ENCODE results near the gene LOXHD1. TPM values are rescaled to one million over a fixed set of nuclear protein-coding genes. Genes with fewer than 3 reads are reported as not detected.

Gene LOXHD1
- polyA plus RNA-seq, 4 donors, result 0.12 to 0.27 (median 0.19) TPM; not detected in 1

GRCh38 chr18:46678041-46678440 is 21.0 kb upstream of the LOXHD1 start:
- no peak for FAIRE-seq

GRCh38 chr18:46677611-46678010 is 20.6 kb upstream of the LOXHD1 start:
- Histone ChIP-seq H3K27me3 (ENCODE audit: control insufficient read depth in 3 of 3, insufficient read depth in 3 of 3, low read length in 3 of 3) (peaks cover 0 to 2% (median 0%) of the 10 kb centered on the region in 3 donors), H3K4me1 (ENCODE audit: control insufficient read depth in 3 of 3, insufficient read depth in 2 of 3, low read depth in 1 of 3, low read length in 2 of 3) (no peaks in the 10 kb centered on the region), H3K36me3 (ENCODE audit: control insufficient read depth in 3 of 3, insufficient read depth in 2 of 3, low read depth in 1 of 3, low read length in 3 of 3) (no peaks in the 10 kb centered on the region), H3K9me3 (ENCODE audit: control insufficient read depth in 2 of 2, insufficient read depth in 1 of 2, low read depth in 1 of 2, low read length in 1 of 2) (no peaks in the 10 kb centered on the region), H3K4me3 (ENCODE audit: low read depth in 1 of 3, low read length in 3 of 3) (no peak overlapping the region), H3K27ac (ENCODE audit: low read depth in 1 of 3, low read length in 2 of 3) (no peak overlapping the region)
- FAIRE-seq (no peak), DNase-seq (no peak)
- WGBS, 3 donors, result 60 to 75% (median 66%) methylated on average over 2 of the region's 2 CpGs

More at GRCh38 chr18:46678041-46678440, 21.0 kb upstream of the LOXHD1 start:
- no peak for DNase-seq
- 44 to 58% (median 55%) methylated on average over 3 of the region's 3 CpGs for WGBS, 3 donors
- Histone ChIP-seq H3K4me1 (ENCODE audit: control insufficient read depth in 3 of 3, insufficient read depth in 2 of 3, low read depth in 1 of 3, low read length in 2 of 3) (no peaks in the 10 kb centered on the region), H3K4me3 (ENCODE audit: low read depth in 1 of 3, low read length in 3 of 3) (no peak overlapping the region), H3K9me3 (ENCODE audit: control insufficient read depth in 2 of 2, insufficient read depth in 1 of 2, low read depth in 1 of 2, low read length in 1 of 2) (no peaks in the 10 kb centered on the region), H3K36me3 (ENCODE audit: control insufficient read depth in 3 of 3, insufficient read depth in 2 of 3, low read depth in 1 of 3, low read length in 3 of 3) (no peaks in the 10 kb centered on the region), H3K27ac (ENCODE audit: low read depth in 1 of 3, low read length in 2 of 3) (no peak overlapping the region), H3K27me3 (ENCODE audit: control insufficient read depth in 3 of 3, insufficient read depth in 3 of 3, low read length in 3 of 3) (peaks cover 0 to 2% (median 0%) of the 10 kb centered on the region in 3 donors)

GRCh38 chr18:46676182-46676835 is 19.3 kb upstream of the LOXHD1 start:
- H3K36me3 ChIP-seq (ENCODE audit: control insufficient read depth in 3 of 3, insufficient read depth in 2 of 3, low read depth in 1 of 3, low read length in 3 of 3), result no peaks in the 10 kb centered on the region
- 64 to 69% (median 68%) methylated on average over 15 of the region's 15 CpGs for WGBS, 3 donors
- peaks cover 0 to 2% (median 0%) of the 10 kb centered on the region in 3 donors for H3K27me3 ChIP-seq (ENCODE audit: control insufficient read depth in 3 of 3, insufficient read depth in 3 of 3, low read length in 3 of 3)
- no peak for FAIRE-seq
- H3K27ac ChIP-seq (ENCODE audit: low read depth in 1 of 3, low read length in 2 of 3), result no peak overlapping the region
- DNase-seq, result no peak
- no peaks in the 10 kb centered on the region for H3K4me1 ChIP-seq (ENCODE audit: control insufficient read depth in 3 of 3, insufficient read depth in 2 of 3, low read depth in 1 of 3, low read length in 2 of 3)
- H3K4me3 ChIP-seq (ENCODE audit: low read depth in 1 of 3, low read length in 3 of 3), result no peak overlapping the region
- H3K9me3 ChIP-seq (ENCODE audit: control insufficient read depth in 2 of 2, insufficient read depth in 1 of 2, low read depth in 1 of 2, low read length in 1 of 2), result no peaks in the 10 kb centered on the region

GRCh38 chr18:46675112-46675511 is 18.1 kb upstream of the LOXHD1 start:
- Histone ChIP-seq H3K9me3 (ENCODE audit: control insufficient read depth in 2 of 2, insufficient read depth in 1 of 2, low read depth in 1 of 2, low read length in 1 of 2) (no peaks in the 10 kb centered on the region), H3K27ac (ENCODE audit: low read depth in 1 of 3, low read length in 2 of 3) (no peak overlapping the region), H3K4me3 (ENCODE audit: low read depth in 1 of 3, low read length in 3 of 3) (no peak overlapping the region), H3K36me3 (ENCODE audit: control insufficient read depth in 3 of 3, insufficient read depth in 2 of 3, low read depth in 1 of 3, low read length in 3 of 3) (no peaks in the 10 kb centered on the region), H3K4me1 (ENCODE audit: control insufficient read depth in 3 of 3, insufficient read depth in 2 of 3, low read depth in 1 of 3, low read length in 2 of 3) (no peaks in the 10 kb centered on the region), H3K27me3 (ENCODE audit: control insufficient read depth in 3 of 3, insufficient read depth in 3 of 3, low read length in 3 of 3) (peaks cover 0 to 2% (median 0%) of the 10 kb centered on the region in 3 donors)
- DNase-seq (no peak), FAIRE-seq (no peak)
- WGBS, 3 donors, result 19 to 52% (median 50%) methylated on average over 1 of the region's 1 CpG

GRCh38 chr18:46672062-46672970 is 15.3 kb upstream of the LOXHD1 start:
- Histone ChIP-seq H3K36me3 (ENCODE audit: control insufficient read depth in 3 of 3, insufficient read depth in 2 of 3, low read depth in 1 of 3, low read length in 3 of 3) (no peaks in the 10 kb centered on the region), H3K9me3 (ENCODE audit: control insufficient read depth in 2 of 2, insufficient read depth in 1 of 2, low read depth in 1 of 2, low read length in 1 of 2) (no peaks in the 10 kb centered on the region), H3K4me1 (ENCODE audit: control insufficient read depth in 3 of 3, insufficient read depth in 2 of 3, low read depth in 1 of 3, low read length in 2 of 3) (no peaks in the 10 kb centered on the region), H3K4me3 (ENCODE audit: low read depth in 1 of 3, low read length in 3 of 3) (no peak overlapping the region), H3K27me3 (ENCODE audit: control insufficient read depth in 3 of 3, insufficient read depth in 3 of 3, low read length in 3 of 3) (peaks cover 0 to 2% (median 0%) of the 10 kb centered on the region in 3 donors), H3K27ac (ENCODE audit: low read depth in 1 of 3, low read length in 2 of 3) (no peak overlapping the region)
- DNase-seq, result no peak
- WGBS, 3 donors, result 59 to 68% (median 67%) methylated on average over 6 of the region's 6 CpGs
- FAIRE-seq, result no peak

- no peak overlapping the region for H3K4me3 ChIP-seq (ENCODE audit: low read depth in 1 of 3, low read length in 3 of 3)
- H3K4me1 ChIP-seq (ENCODE audit: control insufficient read depth in 3 of 3, insufficient read depth in 2 of 3, low read depth in 1 of 3, low read length in 2 of 3), result no peaks in the 10 kb centered on the region
- DNase-seq (no peak), FAIRE-seq (no peak)
- no peaks in the 10 kb centered on the region for H3K9me3 ChIP-seq (ENCODE audit: control insufficient read depth in 2 of 2, insufficient read depth in 1 of 2, low read depth in 1 of 2, low read length in 1 of 2)
- H3K27me3 ChIP-seq (ENCODE audit: control insufficient read depth in 3 of 3, insufficient read depth in 3 of 3, low read length in 3 of 3), result no peaks in the 10 kb centered on the region
- no peaks in the 10 kb centered on the region for H3K36me3 ChIP-seq (ENCODE audit: control insufficient read depth in 3 of 3, insufficient read depth in 2 of 3, low read depth in 1 of 3, low read length in 3 of 3)
- no peak overlapping the region for H3K27ac ChIP-seq (ENCODE audit: low read depth in 1 of 3, low read length in 2 of 3)
- 64 to 83% (median 76%) methylated on average over 5 to 6 of the region's 6 CpGs for WGBS, 3 donors
These were observed 11.7 kb upstream of the LOXHD1 start for GRCh38 chr18:46668694-46669093.

GRCh38 chr18:46668135-46668534 is 11.1 kb upstream of the LOXHD1 start:
- Histone ChIP-seq H3K9me3 (ENCODE audit: control insufficient read depth in 2 of 2, insufficient read depth in 1 of 2, low read depth in 1 of 2, low read length in 1 of 2) (no peaks in the 10 kb centered on the region), H3K27ac (ENCODE audit: low read depth in 1 of 3, low read length in 2 of 3) (no peak overlapping the region), H3K4me1 (ENCODE audit: control insufficient read depth in 3 of 3, insufficient read depth in 2 of 3, low read depth in 1 of 3, low read length in 2 of 3) (no peaks in the 10 kb centered on the region), H3K4me3 (ENCODE audit: low read depth in 1 of 3, low read length in 3 of 3) (no peak overlapping the region), H3K36me3 (ENCODE audit: control insufficient read depth in 3 of 3, insufficient read depth in 2 of 3, low read depth in 1 of 3, low read length in 3 of 3) (no peaks in the 10 kb centered on the region), H3K27me3 (ENCODE audit: control insufficient read depth in 3 of 3, insufficient read depth in 3 of 3, low read length in 3 of 3) (no peaks in the 10 kb centered on the region)
- WGBS, 3 donors, result 68 to 79% (median 68%) methylated on average over 10 to 11 of the region's 11 CpGs
- DNase-seq (no peak), FAIRE-seq (no peak)

- Histone ChIP-seq H3K9me3 (ENCODE audit: control insufficient read depth in 2 of 2, insufficient read depth in 1 of 2, low read depth in 1 of 2, low read length in 1 of 2) (no peaks in the 10 kb centered on the region), H3K4me3 (ENCODE audit: low read depth in 1 of 3, low read length in 3 of 3) (no peak overlapping the region), H3K4me1 (ENCODE audit: control insufficient read depth in 3 of 3, insufficient read depth in 2 of 3, low read depth in 1 of 3, low read length in 2 of 3) (no peaks in the 10 kb centered on the region), H3K27ac (ENCODE audit: low read depth in 1 of 3, low read length in 2 of 3) (no peak overlapping the region), H3K36me3 (ENCODE audit: control insufficient read depth in 3 of 3, insufficient read depth in 2 of 3, low read depth in 1 of 3, low read length in 3 of 3) (no peaks in the 10 kb centered on the region), H3K27me3 (ENCODE audit: control insufficient read depth in 3 of 3, insufficient read depth in 3 of 3, low read length in 3 of 3) (no peaks in the 10 kb centered on the region)
- WGBS, 3 donors, result 86 to 97% (median 92%) methylated on average over 1 of the region's 1 CpG
- FAIRE-seq, result no peak
- DNase-seq, result no peak
These were observed 6.5 kb upstream of the LOXHD1 start for GRCh38 chr18:46663539-46663938.

Data from small intestine (tissue), 7 donors.